DOHH2 (cell line): Measurements from ENCODE around the gene METTL2B.

Experiments used
- H3F3A ChIP-seq: fragments of 200-600 bp; sonication (generic), shearing (Covaris generic); 2 replicates; pipeline ENCODE4 v1.6.0; 2016; ENCODE audit warnings: antibody characterized with exemption, mild to moderate bottlenecking; ENCODE audit not compliant: control insufficient read depth, insufficient read depth
- H3K27ac ChIP-seq: fragments of 200-600 bp; sonication (generic); 2 replicates; pipeline ENCODE4 v1.5.1; 2014; ENCODE audit warnings: low read depth, mild to moderate bottlenecking, low read length, moderate library complexity
- H3K27me3 ChIP-seq: fragments of 200-600 bp; sonication (generic); 2 replicates; pipeline ENCODE4 v1.6.1; 2014; ENCODE audit warnings: mild to moderate bottlenecking, low read length, mixed read lengths; ENCODE audit not compliant: control insufficient read depth
- H3K36me3 ChIP-seq: fragments of 200-600 bp; sonication (generic); 2 replicates; pipeline ENCODE4 v1.6.1; 2014; ENCODE audit warnings: mild to moderate bottlenecking, low read length, moderate library complexity, mixed read lengths; ENCODE audit not compliant: control insufficient read depth
- H3K4me1 ChIP-seq: fragments of 200-600 bp; sonication (generic); 2 replicates; pipeline ENCODE4 v1.6.1; 2014; ENCODE audit warnings: mild to moderate bottlenecking, low read length, mixed read lengths; ENCODE audit not compliant: control insufficient read depth
- H3K4me2 ChIP-seq: fragments of 200-600 bp; sonication (generic); 2 replicates; pipeline ENCODE4 v1.6.0; 2014; ENCODE audit warnings: mild to moderate bottlenecking, low read length, moderate library complexity
- H3K4me3 ChIP-seq: fragments of 200-600 bp; sonication (generic); 2 replicates; pipeline ENCODE4 v1.5.1; 2014; ENCODE audit warnings: mild to moderate bottlenecking, low read length, mixed read lengths
- H3K79me2 ChIP-seq: fragments of 200-600 bp; sonication (generic); 2 replicates; pipeline ENCODE4 v1.6.1; 2014; ENCODE audit warnings: mild to moderate bottlenecking, low read length, mixed read lengths; ENCODE audit not compliant: control insufficient read depth
- H3K9me2 ChIP-seq: fragments of 200-600 bp; sonication (generic); replicated peaks from 2 replicates; pipeline ENCODE4 v1.6.1; 2014; ENCODE audit warnings: mild to moderate bottlenecking, low read length, mixed read lengths; ENCODE audit not compliant: control insufficient read depth
- H3K9me3 ChIP-seq: fragments of 200-600 bp; sonication (generic); 2 replicates; pipeline ENCODE4 v1.6.1; 2014; ENCODE audit warnings: antibody characterized with exemption, low read length, mixed read lengths; ENCODE audit not compliant: control insufficient read depth, insufficient read depth
- H4K20me1 ChIP-seq: fragments of 200-600 bp; sonication (generic); 2 replicates; pipeline ENCODE4 v1.6.0; 2014; ENCODE audit warnings: low read depth, mild to moderate bottlenecking, antibody characterized with exemption, low read length, moderate library complexity; ENCODE audit not compliant: control insufficient read depth, insufficient read depth
- EZH2phosphoT487 ChIP-seq: fragments of 200-600 bp; sonication (generic); IDR thresholded peaks from 2 replicates; pipeline ENCODE4 v1.6.1; 2017; ENCODE audit warnings: borderline replicate concordance, mild to moderate bottlenecking, antibody characterized with exemption, low read length, moderate library complexity, mixed read lengths
- TF ChIP-seq, protein P1 (sequence below): fragments of 200-600 bp; sonication (generic); IDR thresholded peaks from one replicate; pipeline ENCODE4 v1.5.1; 2014; ENCODE audit warnings: antibody characterized with exemption, mild to moderate bottlenecking, low read depth, low read length; ENCODE audit not compliant: poor library complexity, severe bottlenecking

The METTL2B gene

DNA sequence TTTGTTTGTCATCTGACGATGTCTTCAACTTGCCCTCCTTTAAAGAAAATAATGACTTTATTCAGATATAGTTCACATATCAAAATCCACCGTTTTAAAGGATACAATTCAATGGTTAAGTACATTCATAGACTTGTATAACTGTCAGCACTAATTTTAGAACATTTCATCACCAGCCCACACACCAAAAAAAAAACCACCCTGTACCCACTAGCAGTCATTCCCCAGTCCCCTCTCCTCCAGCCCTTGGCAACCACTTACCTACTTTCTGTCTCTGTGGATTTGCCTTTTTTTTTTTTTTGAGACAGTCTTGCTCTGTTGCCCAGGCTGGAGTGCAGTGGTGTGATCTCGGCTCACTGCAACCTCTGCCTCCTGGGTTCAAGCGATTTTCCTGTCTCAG, 26.1 kb upstream of the METTL2B start:
- Histone ChIP-seq H4K20me1 (no peaks in the 10 kb centered on the region), H3K36me3 (no peaks in the 10 kb centered on the region), H3K27me3 (peaks cover 20% of the 10 kb centered on the region), H3K4me2 (no peak overlapping the region), H3K9me2 (no peaks in the 10 kb centered on the region), H3K27ac (no peak overlapping the region), H3K4me1 (peaks cover 8% of the 10 kb centered on the region), H3K4me3 (no peak overlapping the region), H3K79me2 (peaks cover 2% of the 10 kb centered on the region; the same call in 1 of the 2 replicates), H3F3A (0 out of 2 replicates have a peak, but pooled peaks cover 2% of the 10 kb centered on the region), H3K9me3 (no peaks in the 10 kb centered on the region)
- TF ChIP-seq EZH2phosphoT487, result no peak
- TF ChIP-seq, protein P1, sequence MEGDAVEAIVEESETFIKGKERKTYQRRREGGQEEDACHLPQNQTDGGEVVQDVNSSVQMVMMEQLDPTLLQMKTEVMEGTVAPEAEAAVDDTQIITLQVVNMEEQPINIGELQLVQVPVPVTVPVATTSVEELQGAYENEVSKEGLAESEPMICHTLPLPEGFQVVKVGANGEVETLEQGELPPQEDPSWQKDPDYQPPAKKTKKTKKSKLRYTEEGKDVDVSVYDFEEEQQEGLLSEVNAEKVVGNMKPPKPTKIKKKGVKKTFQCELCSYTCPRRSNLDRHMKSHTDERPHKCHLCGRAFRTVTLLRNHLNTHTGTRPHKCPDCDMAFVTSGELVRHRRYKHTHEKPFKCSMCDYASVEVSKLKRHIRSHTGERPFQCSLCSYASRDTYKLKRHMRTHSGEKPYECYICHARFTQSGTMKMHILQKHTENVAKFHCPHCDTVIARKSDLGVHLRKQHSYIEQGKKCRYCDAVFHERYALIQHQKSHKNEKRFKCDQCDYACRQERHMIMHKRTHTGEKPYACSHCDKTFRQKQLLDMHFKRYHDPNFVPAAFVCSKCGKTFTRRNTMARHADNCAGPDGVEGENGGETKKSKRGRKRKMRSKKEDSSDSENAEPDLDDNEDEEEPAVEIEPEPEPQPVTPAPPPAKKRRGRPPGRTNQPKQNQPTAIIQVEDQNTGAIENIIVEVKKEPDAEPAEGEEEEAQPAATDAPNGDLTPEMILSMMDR, result no peak

DNA sequence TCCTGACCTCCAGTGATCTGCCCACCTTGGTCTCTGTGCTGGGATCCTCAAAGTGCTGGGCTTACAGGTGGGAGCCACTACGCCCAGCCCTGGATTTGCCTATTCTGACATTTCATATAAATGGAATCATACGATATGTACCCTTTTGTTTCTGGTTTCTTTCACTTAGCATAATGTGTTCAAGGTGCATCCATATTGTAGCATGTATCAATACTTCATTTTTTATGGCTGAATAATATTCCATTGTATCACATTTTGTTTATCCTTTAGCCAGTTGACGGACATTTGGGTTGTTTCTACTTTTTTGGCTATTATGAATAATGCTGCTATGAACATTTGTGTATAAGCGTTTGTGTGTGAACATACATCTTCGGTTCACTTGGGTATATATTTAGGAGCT, 25.6 kb upstream of the METTL2B start:
- no peaks in the 10 kb centered on the region for H3K9me3 ChIP-seq
- no peaks in the 10 kb centered on the region for H4K20me1 ChIP-seq
- no peaks in the 10 kb centered on the region for H3K9me2 ChIP-seq
- H3K4me2 ChIP-seq, result no peak overlapping the region
- H3K4me3 ChIP-seq, result no peak overlapping the region
- H3K4me1 ChIP-seq, result peaks cover 9% of the 10 kb centered on the region
- TF ChIP-seq EZH2phosphoT487, result no peak
- TF ChIP-seq, protein P1, result no peak
- H3K79me2 ChIP-seq, result peaks cover 4% of the 10 kb centered on the region
- 0 out of 2 replicates have a peak, but pooled peaks cover 2% of the 10 kb centered on the region for H3F3A ChIP-seq
- H3K27me3 ChIP-seq, result peaks cover 20% of the 10 kb centered on the region
- peaks cover under 1% of the 10 kb centered on the region for H3K36me3 ChIP-seq
- no peak overlapping the region for H3K27ac ChIP-seq

DNA sequence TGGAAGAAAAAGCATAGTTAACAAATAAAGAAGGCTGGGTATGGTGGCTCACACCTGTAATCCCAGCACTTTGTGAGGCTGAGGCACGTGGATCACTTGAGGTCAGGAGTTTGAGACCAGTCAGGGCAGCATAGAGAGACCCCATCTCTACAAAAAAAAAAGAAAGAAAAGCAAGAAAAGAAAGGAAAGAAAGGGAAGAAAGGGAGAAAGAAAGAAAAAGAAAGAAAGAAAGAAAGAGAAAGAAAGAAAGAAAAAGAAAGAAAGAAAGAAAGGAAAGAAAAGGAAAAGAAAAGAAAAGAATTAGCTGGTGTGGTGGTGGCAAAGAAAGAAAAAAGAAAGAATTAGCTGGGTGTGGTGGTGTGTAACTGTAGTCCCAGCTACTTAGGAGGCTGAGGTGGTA, 24.0 kb upstream of the METTL2B start:
- Histone ChIP-seq H3K27me3 (peaks cover 20% of the 10 kb centered on the region), H3K9me2 (no peaks in the 10 kb centered on the region), H3K27ac (no peak overlapping the region), H4K20me1 (no peaks in the 10 kb centered on the region; the same call in 1 of the 2 replicates), H3F3A (0 out of 2 replicates have a peak, but pooled peaks cover 2% of the 10 kb centered on the region), H3K79me2 (peaks cover 21% of the 10 kb centered on the region), H3K36me3 (peaks cover 13% of the 10 kb centered on the region), H3K4me1 (peaks cover 19% of the 10 kb centered on the region), H3K4me2 (no peak overlapping the region), H3K9me3 (no peaks in the 10 kb centered on the region), H3K4me3 (no peak overlapping the region)
- TF ChIP-seq, protein P1, result no peak
- TF ChIP-seq EZH2phosphoT487, result no peak
